ENCODE measurements around the gene TCF25. TPM values are rescaled to one million over a fixed set of nuclear protein-coding genes. Genes with fewer than 3 reads are reported as not detected.

Gene TCF25
- total and polyA plus RNA-seq, 10 donors = 113 to 412 (median 251) TPM

DNA sequence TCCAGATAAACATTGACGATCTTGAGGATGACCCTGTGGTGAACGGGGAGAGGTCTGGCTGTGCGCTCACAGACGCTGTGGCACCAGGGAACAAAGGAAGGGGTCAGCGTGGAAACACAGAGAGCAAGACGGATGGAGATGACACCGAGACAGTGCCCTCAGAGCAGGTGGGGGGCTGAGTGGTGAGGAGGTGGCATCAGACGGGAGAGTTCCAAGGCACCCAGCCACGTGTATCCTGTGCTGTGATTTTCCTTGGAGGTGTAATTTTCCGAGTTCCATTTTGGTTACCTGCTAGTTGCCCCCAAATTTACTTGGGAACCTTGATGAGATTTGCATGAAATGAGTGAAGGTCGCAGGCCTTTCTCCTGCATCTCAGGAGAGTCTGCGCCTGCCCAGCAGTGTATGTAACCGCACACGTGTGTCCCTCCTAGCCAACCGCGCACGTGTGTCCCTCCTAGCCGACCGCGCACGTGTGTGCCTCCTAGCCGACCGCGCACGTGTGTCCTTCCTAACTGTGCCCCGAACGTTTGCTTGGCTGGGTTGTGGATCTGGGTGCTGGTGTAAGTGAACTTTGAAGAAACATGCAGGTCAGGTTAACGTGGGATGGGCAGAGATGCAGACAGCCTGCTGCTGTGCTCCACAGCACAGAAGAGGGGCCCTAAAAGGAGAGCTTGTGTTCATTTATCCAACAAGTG is 10.1 kb downstream of the TCF25 start:
- Histone ChIP-seq H3K27me3 (replicated peaks in 1 of 7) (no peaks in the 10 kb centered on the region), H3K4me3 (no peak overlapping the region), H3K9me3 (no peaks in the 10 kb centered on the region), H3K36me3 (peaks cover 12 to 98% (median 90%) of the 10 kb centered on the region in 6 donors), H3K27ac (no peak overlapping the region), H3K4me1 (peaks cover 0 to 7% (median 0%) of the 10 kb centered on the region in 6 donors)
- WGBS, 5 donors = 92 to 96% (median 95%) methylated on average over 28 of the region's 28 CpGs
- intact Hi-C loops (cut with DNase I; ENCODE audit: low total_unique reads) = no loop called here
- no peak for DNase-seq
- peak in 1 of 3 donors; percentile 55 for TF ChIP-seq POLR2AphosphoS5 (IDR thresholded peaks at IDR 0.05)
- no peak for TF ChIP-seq POLR2A (IDR thresholded peaks at IDR 0.05)

GRCh38 chr16:89884041-89884421 is 10.6 kb downstream of the TCF25 start:
- WGBS, 5 donors = 95 to 99% (median 95%) methylated on average over 8 of the region's 8 CpGs
- TF ChIP-seq CTCF (IDR thresholded peaks at IDR 0.05 in 8 of 11, conservative IDR thresholded peaks at IDR 0.05 in 3 of 11) (no peak), POLR2AphosphoS5 (IDR thresholded peaks at IDR 0.05) (peak in 1 of 3 donors; percentile 55)
- Histone ChIP-seq H3K4me3 (no peak overlapping the region), H3K36me3 (peaks cover 12 to 98% (median 89%) of the 10 kb centered on the region in 6 donors), H3K9me3 (no peaks in the 10 kb centered on the region), H3K27ac (no peak overlapping the region), H3K4me1 (peaks cover 0 to 7% (median 0%) of the 10 kb centered on the region in 6 donors), H3K27me3 (replicated peaks in 1 of 7) (no peaks in the 10 kb centered on the region)
- intact Hi-C loops (cut with DNase I; ENCODE audit: low total_unique reads) = no loop called here
- no peak for DNase-seq

- intact Hi-C loops (cut with DNase I; ENCODE audit: low total_unique reads) = no loop called here
- DNase-seq = no peak
- H3K27me3 ChIP-seq (replicated peaks in 1 of 7) = no peaks in the 10 kb centered on the region
- H3K4me3 ChIP-seq = no peak overlapping the region
- no peaks in the 10 kb centered on the region for H3K4me1 ChIP-seq
- no peaks in the 10 kb centered on the region for H3K9me3 ChIP-seq
- TF ChIP-seq CTCF (IDR thresholded peaks at IDR 0.05 in 8 of 11, conservative IDR thresholded peaks at IDR 0.05 in 3 of 11) (no peak), POLR2A (IDR thresholded peaks at IDR 0.05) (no peak), POLR2AphosphoS5 (IDR thresholded peaks at IDR 0.05) (peak in 1 of 3 donors; percentile 54)
- no peak overlapping the region for H3K27ac ChIP-seq
- WGBS, 5 donors = 94 to 97% (median 96%) methylated on average over 14 of the region's 14 CpGs
- H3K36me3 ChIP-seq = peaks cover 12 to 100% (median 95%) of the 10 kb centered on the region in 6 donors
Measured at GRCh38 chr16:89887243-89887642, 13.9 kb downstream of the TCF25 start.

- intact Hi-C loops (cut with DNase I; ENCODE audit: low total_unique reads) = no loop called here
- Histone ChIP-seq H3K4me1 (no peaks in the 10 kb centered on the region), H3K4me3 (no peak overlapping the region), H3K27me3 (replicated peaks in 1 of 7) (no peaks in the 10 kb centered on the region), H3K27ac (no peak overlapping the region), H3K36me3 (peaks cover 5 to 100% (median 98%) of the 10 kb centered on the region in 6 donors), H3K9me3 (no peaks in the 10 kb centered on the region)
- no peak for TF ChIP-seq POLR2A (IDR thresholded peaks at IDR 0.05)
- no peak for TF ChIP-seq POLR2AphosphoS5 (IDR thresholded peaks at IDR 0.05)
- TF ChIP-seq CTCF (IDR thresholded peaks at IDR 0.05 in 8 of 11, conservative IDR thresholded peaks at IDR 0.05 in 3 of 11) = no peak
- no peak for DNase-seq
- WGBS, 5 donors = 78 to 90% (median 86%) methylated on average over 9 of the region's 9 CpGs
Measured at GRCh38 chr16:89890200-89890599, 16.8 kb downstream of the TCF25 start.

Measured in spleen (tissue), 11 donors.